BJ (cell line): ENCODE data around the gene IGSF21. TPM values are rescaled to one million over a fixed set of nuclear protein-coding genes. Genes with fewer than 3 reads are reported as not detected.

Source experiments
- CTCF ChIA-PET: fragments of 350-600 bp; formaldehyde crosslinking; extraction: SDS; loops from one replicate; lab custom pipeline; 2021; ENCODE audit warnings: antibody characterized with exemption, inconsistent platforms; lab: Yijun Ruan, JAX
- POLR2A ChIA-PET: fragments of 300-600 bp; sonication (Branson Sonifier 250); formaldehyde crosslinking; extraction: SDS; loops from one replicate; lab custom pipeline; 2021; ENCODE audit warnings: antibody characterized with exemption; lab: Charles Lee
- DNase-seq: peaks from one replicate; pipeline ENCODE4 v3.0.0-alpha.2; 2011; ENCODE audit warnings: low read depth
- H3K27me3 ChIP-seq: 2 replicates; pipeline ENCODE4 v1.6.0; 2011; ENCODE audit warnings: low read length; ENCODE audit not compliant: control insufficient read depth, insufficient read depth
- H3K36me3 ChIP-seq: 2 replicates; pipeline ENCODE4 v1.5.1; 2011; ENCODE audit warnings: low read length; ENCODE audit not compliant: control insufficient read depth, insufficient read depth
- H3K4me3 ChIP-seq: 2 replicates; pipeline ENCODE4 v1.5.1; 2011; ENCODE audit warnings: low read depth, mild to moderate bottlenecking, control low read depth, low read length
- CTCF ChIP-seq: IDR thresholded peaks from 2 replicates; pipeline ENCODE4 v1.5.1; 2011; ENCODE audit warnings: low read depth, mild to moderate bottlenecking, control low read depth, inconsistent platforms, low read length, moderate library complexity; ENCODE audit not compliant: insufficient read depth
- polyA plus RNA-seq: library from polyadenylated mRNA; depleted of rRNA; stranded (reverse); fragments of >200 nt; gene quantifications from 2 replicates; pipeline ENCODE4 v1.2.3, GENCODE V29; 2011

IGSF21 gene
- polyA plus RNA-seq, 1 experiment: not detected

- DNase-seq: no peak
- no peak overlapping the region for H3K4me3 ChIP-seq
- ChIA-PET POLR2A (no interaction called here), CTCF (interaction anchor here (0.7 kb wide), 1 partner anchor 409 kb away, joined by 3 read pairs; no protein-coding TSS in a partner anchor)
- TF ChIP-seq CTCF: no peak
- no peaks in the 10 kb centered on the region for H3K27me3 ChIP-seq
- no peaks in the 10 kb centered on the region for H3K36me3 ChIP-seq
These were observed 304.4 kb downstream of the IGSF21 start for GRCh38 chr1:18411820-18412641.

- Histone ChIP-seq H3K27me3 (no peaks in the 10 kb centered on the region), H3K36me3 (no peaks in the 10 kb centered on the region), H3K4me3 (no peak overlapping the region)
- no peak for DNase-seq
- no peak for TF ChIP-seq CTCF
- ChIA-PET CTCF (no interaction called here), POLR2A (no interaction called here)
These were observed 305.3 kb downstream of the IGSF21 start for GRCh38 chr1:18412882-18413353.

GRCh38 chr1:18413541-18414305, 306.1 kb downstream of the IGSF21 start:
- Histone ChIP-seq H3K27me3 (no peaks in the 10 kb centered on the region), H3K4me3 (no peak overlapping the region), H3K36me3 (no peaks in the 10 kb centered on the region)
- CTCF ChIA-PET: no interaction called here
- POLR2A ChIA-PET: no interaction called here
- TF ChIP-seq CTCF: no peak
- DNase-seq: no peak

DNA sequence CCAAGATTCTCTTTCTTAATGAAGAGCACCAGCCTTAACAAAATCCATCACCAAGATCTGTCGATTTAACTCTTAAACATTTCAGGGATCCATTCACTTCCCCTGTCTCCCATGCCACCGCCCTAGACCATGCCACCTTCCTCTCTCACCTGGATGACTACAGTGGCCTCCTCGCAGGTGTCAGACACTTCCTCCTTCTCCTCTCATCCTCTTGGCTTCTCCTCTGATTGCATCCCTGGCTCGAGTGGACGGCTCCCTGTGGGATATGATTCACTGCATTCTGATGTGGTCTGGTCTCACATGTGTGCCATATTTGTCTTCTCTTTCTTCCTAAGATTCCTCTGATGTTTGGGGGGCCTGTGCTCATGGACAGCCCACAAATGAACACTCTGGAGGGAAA, 306.7 kb downstream of the IGSF21 start:
- CTCF ChIA-PET: no interaction called here
- POLR2A ChIA-PET: no interaction called here
- no peak overlapping the region for H3K4me3 ChIP-seq

More for the DNA sequence above, 306.7 kb downstream of the IGSF21 start:
- Histone ChIP-seq H3K36me3 (no peaks in the 10 kb centered on the region), H3K27me3 (no peaks in the 10 kb centered on the region)
- TF ChIP-seq CTCF: no peak
- no peak for DNase-seq
